Measurements from ENCODE around the gene DHX16. TPM values are rescaled to one million over a fixed set of nuclear protein-coding genes. Genes with fewer than 3 reads are reported as not detected.

The DHX16 gene
- total and polyA plus RNA-seq, 9 of the 15 experiments (the other 6 are each of a cell fraction or from before 2014, with no cell fraction given) = 14.6 to 66.1 (median 47.5) TPM

DNA sequence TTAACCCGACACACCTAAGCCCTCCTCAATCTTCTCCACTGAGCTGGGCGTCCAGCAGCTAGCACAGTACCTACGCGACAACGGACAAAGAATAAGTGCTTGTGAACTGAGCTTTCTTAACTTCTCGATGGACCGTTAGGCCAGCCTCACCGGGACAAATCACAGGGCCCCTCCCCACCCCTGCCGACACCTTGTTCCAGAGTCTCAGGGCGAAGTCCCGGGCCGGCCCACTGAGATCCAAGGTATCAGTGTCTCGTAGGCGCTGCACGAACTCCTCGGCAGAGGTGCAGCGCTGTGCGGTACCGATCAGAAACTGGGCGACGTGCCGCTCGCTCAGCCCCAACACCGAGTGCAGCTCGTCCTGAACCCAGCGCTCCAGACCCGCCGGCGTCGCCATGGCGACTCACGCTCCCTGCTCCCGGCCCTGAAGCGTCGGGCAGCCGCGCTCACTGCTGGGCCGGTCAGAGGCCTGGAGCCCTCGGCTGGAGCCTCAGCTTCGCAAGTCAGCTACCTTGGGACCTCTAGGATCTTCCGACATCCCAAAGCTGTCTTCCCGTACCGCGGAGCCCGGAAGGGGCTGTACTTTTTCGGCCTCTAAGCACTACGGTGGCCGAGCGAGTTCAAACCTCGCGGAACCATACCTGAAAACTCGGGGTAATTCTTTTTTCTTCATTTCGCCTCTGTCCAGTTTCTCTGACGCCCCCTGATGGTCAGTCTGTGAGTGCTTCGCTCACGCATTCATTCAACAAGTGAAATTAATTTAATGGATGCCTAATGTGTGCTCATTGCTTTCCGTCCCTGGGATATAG, at the start of gene DHX16 (continued):
- no peak for TF ChIP-seq ZSCAN32 (CRISPR knock-in tag; IDR thresholded peaks at IDR 0.05)
- TF ChIP-seq, protein P1, sequence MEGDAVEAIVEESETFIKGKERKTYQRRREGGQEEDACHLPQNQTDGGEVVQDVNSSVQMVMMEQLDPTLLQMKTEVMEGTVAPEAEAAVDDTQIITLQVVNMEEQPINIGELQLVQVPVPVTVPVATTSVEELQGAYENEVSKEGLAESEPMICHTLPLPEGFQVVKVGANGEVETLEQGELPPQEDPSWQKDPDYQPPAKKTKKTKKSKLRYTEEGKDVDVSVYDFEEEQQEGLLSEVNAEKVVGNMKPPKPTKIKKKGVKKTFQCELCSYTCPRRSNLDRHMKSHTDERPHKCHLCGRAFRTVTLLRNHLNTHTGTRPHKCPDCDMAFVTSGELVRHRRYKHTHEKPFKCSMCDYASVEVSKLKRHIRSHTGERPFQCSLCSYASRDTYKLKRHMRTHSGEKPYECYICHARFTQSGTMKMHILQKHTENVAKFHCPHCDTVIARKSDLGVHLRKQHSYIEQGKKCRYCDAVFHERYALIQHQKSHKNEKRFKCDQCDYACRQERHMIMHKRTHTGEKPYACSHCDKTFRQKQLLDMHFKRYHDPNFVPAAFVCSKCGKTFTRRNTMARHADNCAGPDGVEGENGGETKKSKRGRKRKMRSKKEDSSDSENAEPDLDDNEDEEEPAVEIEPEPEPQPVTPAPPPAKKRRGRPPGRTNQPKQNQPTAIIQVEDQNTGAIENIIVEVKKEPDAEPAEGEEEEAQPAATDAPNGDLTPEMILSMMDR (IDR thresholded peaks at IDR 0.05 in 2 of 3, conservative IDR thresholded peaks at IDR 0.05 in 1 of 3; ENCODE audit: insufficient read depth in 2 of 3, low read depth in 1 of 3, low read length in 3 of 3) = peak; percentile 85 to 98 (median 97)
- no peak for TF ChIP-seq SRSF3 (IDR thresholded peaks at IDR 0.05; ENCODE audit: insufficient read depth, low read length)
- TF ChIP-seq PHB (CRISPR knock-in tag; IDR thresholded peaks at IDR 0.05) = no peak
- TF ChIP-seq KAT2B (IDR thresholded peaks at IDR 0.05; ENCODE audit: low read depth, low read length) = no peak
- no peak for TF ChIP-seq NELFE (IDR thresholded peaks at IDR 0.05; ENCODE audit: insufficient read depth, insufficient read length)
- TF ChIP-seq ZNF347 (CRISPR knock-in tag; IDR thresholded peaks at IDR 0.05; ENCODE audit: low read depth) = no peak
- TF ChIP-seq, protein P2, sequence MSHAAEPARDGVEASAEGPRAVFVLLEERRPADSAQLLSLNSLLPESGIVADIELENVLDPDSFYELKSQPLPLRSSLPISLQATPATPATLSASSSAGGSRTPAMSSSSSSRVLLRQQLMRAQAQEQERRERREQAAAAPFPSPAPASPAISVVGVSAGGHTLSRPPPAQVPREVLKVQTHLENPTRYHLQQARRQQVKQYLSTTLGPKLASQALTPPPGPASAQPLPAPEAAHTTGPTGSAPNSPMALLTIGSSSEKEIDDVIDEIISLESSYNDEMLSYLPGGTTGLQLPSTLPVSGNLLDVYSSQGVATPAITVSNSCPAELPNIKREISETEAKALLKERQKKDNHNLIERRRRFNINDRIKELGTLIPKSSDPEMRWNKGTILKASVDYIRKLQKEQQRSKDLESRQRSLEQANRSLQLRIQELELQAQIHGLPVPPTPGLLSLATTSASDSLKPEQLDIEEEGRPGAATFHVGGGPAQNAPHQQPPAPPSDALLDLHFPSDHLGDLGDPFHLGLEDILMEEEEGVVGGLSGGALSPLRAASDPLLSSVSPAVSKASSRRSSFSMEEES (CRISPR knock-in tag; IDR thresholded peaks at IDR 0.05) = no peak
- TF ChIP-seq NONO (IDR thresholded peaks at IDR 0.05; ENCODE audit: low read depth in 2 of 2, low read length in 1 of 2) = no peak
- no peak for TF ChIP-seq ZNF184 (CRISPR knock-in tag; IDR thresholded peaks at IDR 0.05)
- TF ChIP-seq, protein P3, sequence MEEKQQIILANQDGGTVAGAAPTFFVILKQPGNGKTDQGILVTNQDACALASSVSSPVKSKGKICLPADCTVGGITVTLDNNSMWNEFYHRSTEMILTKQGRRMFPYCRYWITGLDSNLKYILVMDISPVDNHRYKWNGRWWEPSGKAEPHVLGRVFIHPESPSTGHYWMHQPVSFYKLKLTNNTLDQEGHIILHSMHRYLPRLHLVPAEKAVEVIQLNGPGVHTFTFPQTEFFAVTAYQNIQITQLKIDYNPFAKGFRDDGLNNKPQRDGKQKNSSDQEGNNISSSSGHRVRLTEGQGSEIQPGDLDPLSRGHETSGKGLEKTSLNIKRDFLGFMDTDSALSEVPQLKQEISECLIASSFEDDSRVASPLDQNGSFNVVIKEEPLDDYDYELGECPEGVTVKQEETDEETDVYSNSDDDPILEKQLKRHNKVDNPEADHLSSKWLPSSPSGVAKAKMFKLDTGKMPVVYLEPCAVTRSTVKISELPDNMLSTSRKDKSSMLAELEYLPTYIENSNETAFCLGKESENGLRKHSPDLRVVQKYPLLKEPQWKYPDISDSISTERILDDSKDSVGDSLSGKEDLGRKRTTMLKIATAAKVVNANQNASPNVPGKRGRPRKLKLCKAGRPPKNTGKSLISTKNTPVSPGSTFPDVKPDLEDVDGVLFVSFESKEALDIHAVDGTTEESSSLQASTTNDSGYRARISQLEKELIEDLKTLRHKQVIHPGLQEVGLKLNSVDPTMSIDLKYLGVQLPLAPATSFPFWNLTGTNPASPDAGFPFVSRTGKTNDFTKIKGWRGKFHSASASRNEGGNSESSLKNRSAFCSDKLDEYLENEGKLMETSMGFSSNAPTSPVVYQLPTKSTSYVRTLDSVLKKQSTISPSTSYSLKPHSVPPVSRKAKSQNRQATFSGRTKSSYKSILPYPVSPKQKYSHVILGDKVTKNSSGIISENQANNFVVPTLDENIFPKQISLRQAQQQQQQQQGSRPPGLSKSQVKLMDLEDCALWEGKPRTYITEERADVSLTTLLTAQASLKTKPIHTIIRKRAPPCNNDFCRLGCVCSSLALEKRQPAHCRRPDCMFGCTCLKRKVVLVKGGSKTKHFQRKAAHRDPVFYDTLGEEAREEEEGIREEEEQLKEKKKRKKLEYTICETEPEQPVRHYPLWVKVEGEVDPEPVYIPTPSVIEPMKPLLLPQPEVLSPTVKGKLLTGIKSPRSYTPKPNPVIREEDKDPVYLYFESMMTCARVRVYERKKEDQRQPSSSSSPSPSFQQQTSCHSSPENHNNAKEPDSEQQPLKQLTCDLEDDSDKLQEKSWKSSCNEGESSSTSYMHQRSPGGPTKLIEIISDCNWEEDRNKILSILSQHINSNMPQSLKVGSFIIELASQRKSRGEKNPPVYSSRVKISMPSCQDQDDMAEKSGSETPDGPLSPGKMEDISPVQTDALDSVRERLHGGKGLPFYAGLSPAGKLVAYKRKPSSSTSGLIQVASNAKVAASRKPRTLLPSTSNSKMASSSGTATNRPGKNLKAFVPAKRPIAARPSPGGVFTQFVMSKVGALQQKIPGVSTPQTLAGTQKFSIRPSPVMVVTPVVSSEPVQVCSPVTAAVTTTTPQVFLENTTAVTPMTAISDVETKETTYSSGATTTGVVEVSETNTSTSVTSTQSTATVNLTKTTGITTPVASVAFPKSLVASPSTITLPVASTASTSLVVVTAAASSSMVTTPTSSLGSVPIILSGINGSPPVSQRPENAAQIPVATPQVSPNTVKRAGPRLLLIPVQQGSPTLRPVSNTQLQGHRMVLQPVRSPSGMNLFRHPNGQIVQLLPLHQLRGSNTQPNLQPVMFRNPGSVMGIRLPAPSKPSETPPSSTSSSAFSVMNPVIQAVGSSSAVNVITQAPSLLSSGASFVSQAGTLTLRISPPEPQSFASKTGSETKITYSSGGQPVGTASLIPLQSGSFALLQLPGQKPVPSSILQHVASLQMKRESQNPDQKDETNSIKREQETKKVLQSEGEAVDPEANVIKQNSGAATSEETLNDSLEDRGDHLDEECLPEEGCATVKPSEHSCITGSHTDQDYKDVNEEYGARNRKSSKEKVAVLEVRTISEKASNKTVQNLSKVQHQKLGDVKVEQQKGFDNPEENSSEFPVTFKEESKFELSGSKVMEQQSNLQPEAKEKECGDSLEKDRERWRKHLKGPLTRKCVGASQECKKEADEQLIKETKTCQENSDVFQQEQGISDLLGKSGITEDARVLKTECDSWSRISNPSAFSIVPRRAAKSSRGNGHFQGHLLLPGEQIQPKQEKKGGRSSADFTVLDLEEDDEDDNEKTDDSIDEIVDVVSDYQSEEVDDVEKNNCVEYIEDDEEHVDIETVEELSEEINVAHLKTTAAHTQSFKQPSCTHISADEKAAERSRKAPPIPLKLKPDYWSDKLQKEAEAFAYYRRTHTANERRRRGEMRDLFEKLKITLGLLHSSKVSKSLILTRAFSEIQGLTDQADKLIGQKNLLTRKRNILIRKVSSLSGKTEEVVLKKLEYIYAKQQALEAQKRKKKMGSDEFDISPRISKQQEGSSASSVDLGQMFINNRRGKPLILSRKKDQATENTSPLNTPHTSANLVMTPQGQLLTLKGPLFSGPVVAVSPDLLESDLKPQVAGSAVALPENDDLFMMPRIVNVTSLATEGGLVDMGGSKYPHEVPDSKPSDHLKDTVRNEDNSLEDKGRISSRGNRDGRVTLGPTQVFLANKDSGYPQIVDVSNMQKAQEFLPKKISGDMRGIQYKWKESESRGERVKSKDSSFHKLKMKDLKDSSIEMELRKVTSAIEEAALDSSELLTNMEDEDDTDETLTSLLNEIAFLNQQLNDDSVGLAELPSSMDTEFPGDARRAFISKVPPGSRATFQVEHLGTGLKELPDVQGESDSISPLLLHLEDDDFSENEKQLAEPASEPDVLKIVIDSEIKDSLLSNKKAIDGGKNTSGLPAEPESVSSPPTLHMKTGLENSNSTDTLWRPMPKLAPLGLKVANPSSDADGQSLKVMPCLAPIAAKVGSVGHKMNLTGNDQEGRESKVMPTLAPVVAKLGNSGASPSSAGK (IDR thresholded peaks at IDR 0.05) = no peak

Measured in K562 (cell line).